Activated CD4-positive, alpha-beta T cell treated with anti-CD3 and anti-CD28 coated beads, Interleukin-2, Interleukin-6, amounts not matched to agents 100 ng/mL and 50 ng/mL, durations not matched to agents 16 hours and 8 hours (primary cell): ENCODE data around the gene SLC6A8.
"Not testable (repeated sequence)": the region's sequence is repeated elsewhere in the genome, so short reads cannot be mapped to it uniquely, and the experiment has no call there.

Experiments used
- DNase-seq: peaks from one replicate; pipeline ENCODE4 v3.0.0-alpha.2; 2020

SLC6A8 gene

DNA sequence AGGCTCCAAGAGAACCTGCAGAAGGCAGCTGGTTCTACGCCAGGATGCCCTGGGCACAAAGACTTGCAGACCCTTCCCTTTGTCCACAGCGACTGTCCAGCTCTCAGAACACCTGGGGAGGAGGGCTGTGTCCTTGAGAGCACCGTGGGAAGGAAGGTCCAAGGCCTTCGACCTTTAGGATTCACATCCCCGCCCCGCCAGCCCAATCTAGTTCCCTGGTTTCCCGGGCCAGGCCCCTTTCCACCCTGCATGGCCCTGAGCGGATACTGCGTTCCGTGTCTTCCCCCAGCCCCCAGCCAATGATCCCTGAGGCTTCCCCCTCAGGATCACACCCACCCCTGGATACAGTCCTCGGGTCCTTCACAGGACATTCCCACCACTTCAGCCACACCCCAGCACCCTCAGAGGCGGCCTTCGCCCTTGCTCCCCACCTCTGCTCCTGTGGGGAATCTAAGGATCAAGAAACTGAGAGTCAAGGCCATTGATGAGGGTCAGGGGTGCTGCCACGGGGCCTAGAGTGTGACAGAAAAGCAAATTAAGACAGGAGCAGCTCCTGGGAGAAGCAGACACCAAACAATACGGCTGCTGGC, 46.0 kb downstream of the SLC6A8 start:
- no peak for DNase-seq

DNA sequence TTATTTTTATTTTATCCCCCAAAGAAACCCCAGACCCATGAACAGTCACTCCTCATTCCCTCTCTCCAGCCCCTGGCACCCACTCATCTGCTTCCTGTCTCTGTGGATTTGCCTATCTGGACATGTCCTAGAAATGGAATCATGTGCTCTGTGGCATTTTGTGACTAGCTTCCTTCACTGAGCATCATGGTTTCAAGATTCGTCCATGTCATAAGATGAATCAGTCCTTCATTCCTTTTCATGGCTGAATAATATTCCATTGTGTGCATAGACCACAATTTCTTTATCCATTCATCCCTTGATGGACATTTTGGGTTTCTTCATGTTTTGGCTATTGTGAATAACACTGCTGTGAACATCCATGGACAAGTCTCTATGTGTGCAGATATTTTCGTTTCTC, 47.1 kb downstream of the SLC6A8 start:
- no peak for DNase-seq

DNA sequence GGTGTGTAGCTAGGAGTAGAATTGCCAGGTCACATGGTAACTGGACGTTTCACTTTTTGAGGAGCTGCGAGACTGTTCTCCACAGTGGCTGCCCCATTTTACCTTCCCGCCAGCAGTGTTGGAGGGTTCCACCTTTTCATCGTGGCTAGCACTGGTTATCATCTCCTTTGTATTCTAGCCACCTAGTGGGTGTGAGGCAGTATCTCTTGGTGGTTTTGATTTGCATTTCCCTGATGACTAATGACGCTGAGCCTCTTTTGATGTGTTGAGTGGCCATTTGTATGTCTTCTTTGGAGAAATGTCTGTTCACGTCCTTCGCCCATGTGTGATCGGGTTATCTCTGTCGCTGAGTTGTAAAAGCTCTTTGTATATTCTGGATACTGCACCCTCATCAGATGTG, 47.5 kb downstream of the SLC6A8 start:
- peak; percentile 33 for DNase-seq

DNA sequence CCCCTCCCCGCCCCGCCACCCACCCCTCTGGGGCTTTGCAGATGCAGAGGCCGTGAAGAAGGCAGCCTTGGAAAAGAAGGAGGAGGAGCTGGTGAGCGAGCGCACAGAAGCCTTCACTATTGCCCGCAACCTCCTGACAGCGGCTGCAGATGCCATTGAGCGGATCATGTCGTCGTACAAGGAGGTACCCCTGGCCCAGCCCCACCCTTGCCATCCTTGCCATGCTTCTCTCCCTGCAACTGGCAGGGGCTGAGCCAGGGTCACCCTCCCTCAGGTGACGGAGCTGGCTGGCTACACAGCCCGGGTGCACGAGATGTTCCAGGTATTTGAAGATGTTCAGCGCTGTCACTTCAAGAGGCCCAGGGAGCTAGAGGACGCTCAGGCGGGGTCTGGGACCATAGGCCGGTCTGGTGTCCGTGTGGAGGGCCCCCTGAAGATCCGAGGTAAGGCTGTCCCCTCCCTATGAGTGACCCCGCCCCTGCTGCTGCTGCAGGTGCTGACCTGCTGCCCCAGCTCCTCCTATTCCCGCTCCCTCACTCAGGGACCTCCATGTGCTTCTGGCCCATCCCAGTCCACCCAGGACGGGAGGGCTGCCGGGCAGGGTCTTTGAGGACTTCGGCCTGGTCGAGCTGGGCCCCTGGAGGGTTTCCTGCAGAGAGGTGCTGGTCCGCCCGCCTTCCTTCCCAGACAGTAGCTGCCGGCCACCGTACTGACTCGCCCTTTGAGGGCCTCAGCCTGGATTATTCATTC, 48.5 kb downstream of the SLC6A8 start:
- DNase-seq = no peak

DNA sequence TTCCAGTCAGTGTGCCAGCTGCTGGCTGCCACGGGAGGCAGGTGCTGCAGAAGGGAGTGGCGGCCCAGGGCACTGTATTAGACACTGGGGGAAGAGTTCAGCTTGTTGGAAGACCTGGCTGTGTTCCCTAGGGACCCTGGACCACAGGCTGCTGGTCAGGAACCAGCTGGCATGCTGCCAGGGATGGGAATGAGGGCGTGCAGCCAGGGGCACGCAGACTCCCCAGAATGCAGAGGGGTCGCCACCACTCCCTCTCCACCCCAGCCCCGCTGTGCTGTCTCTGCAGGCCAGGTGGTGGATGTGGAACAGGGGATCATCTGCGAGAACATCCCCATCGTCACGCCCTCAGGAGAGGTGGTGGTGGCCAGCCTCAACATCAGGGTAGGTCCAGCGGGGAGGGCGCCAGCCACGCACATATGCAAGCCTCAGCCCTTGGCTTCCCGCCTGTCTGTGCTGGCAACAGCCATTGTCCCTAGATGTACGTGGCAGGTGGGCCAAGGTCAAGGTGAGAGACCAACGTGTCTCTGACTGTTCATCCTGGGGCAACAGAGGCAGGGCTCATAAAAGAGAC, 49.2 kb downstream of the SLC6A8 start:
- no peak for DNase-seq

DNA sequence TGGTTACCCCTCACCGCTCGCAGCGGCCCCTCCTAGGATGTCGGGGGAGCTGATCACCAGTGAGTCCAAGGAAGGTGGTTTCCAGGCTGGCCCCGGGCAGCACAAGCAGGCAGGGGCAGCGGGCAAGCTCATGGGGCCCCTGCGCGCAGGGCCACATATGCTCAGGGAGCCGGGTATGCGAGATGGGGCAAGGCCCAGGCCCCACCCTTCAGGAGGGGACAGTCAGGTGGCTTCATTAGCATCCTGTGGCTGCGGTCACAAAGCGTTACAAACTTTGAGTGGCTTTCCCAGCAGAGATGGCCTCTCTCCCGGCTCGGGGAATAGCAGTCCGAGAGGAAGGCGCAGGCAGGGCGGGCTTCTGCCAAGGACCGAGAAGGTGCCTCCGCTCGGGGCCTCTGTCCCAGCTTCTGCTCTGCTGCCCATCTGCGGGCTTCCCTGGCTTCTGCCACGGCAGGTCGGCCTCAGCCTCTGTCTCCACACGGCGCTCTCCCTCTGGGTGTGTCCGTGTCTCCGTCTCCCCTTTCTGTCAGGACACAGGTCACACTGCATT, 50.4 kb downstream of the SLC6A8 start:
- no peak for DNase-seq

DNA sequence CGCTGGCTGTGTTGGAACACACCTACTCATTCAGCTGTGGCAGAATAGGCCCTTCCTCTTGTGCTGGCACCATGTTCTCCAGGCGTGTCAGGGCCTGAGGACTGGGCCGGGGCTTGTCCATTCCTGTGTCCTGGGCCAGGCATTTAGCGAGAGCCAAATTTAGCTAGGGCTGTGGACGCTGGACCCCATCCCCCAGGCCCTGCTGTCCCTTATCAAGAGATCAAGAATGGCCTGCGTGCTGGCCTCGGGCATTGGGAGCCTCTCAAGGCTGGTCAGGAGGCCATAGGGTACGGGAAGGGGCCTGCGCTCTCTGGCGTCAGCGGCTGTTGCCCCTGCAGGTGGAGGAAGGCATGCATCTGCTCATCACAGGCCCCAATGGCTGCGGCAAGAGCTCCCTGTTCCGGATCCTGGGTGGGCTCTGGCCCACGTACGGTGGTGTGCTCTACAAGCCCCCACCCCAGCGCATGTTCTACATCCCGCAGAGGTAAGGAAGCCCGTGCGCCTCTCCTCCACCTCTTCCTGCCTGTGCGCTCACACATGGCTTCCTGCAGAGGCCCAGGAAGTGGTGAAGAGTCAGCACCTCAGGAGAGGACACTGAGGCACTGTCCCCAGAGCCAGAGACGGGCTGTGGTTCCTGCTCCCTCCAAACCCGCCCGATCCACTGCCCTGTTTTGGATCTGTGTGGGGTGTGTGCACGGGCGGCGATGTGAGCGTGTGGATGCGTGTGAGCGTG, 52.2 kb downstream of the SLC6A8 start:
- peak; percentile 30 for DNase-seq

DNA sequence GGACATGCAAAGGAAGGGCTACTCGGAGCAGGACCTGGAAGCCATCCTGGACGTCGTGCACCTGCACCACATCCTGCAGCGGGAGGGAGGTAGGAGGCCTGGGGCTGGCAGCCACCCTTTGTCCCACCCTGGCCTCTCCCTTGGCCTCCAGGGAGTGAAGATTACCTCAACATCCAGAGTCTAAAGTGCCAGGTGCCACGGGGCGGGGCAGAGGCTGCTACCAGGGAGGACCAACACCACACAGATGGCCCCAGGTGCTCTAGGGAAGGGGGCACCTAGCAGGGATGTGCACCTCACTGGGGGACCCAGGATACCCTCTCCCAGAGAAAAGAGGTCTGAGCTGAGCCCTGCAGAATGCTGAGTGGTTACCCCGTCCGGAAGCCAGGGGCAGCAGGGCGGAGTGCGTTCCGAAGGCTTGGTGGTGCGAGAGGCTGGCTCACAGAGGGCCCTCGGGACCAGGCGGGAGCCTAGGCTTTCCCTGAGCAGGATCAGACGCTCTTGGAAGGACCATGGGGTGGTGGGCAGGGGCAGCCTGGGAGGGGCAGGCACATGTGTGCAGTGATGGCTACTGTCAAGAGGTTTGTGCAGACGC, 53.0 kb downstream of the SLC6A8 start:
- no peak for DNase-seq

DNA sequence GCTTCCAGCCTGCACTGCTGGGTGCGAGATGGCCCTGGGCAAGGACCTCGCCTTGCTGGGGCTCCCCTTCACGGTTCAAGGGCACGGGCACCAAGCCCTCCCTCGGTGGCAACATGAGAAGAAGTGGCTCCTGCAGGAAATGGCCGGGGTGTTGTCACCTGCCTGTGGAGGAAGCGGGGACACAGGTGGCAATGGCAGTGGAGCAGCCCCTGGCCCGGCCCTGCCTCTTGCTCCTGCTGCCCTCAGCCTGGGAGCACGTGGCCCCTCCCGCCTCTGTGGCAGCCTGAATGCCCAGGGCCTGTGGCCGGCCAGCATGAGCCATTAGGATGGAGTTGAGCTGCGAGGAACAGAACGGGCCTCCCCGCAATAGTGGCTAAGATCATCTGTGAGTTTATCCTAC, 53.7 kb downstream of the SLC6A8 start:
- DNase-seq = no peak

DNA sequence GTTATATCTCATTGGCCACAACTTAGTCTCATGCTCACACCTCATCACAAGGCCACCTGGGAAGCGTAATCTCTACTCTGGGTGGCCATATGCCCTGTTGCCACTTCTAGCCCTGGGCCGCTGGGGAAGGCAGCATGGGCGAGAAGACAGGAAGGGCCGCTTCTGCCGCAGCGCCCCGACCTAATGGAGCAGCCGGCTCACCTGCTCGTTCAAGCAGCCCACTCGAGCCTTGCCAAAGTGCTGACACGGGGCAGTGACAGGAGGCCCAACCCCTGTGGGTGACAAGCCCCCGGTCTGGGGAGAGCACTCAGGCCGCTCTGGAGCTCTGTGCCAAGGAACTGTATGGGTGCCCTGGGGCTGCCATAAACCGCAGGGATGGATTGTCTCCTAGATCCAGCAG, 54.4 kb downstream of the SLC6A8 start:
- DNase-seq = not testable (repeated sequence)

DNA sequence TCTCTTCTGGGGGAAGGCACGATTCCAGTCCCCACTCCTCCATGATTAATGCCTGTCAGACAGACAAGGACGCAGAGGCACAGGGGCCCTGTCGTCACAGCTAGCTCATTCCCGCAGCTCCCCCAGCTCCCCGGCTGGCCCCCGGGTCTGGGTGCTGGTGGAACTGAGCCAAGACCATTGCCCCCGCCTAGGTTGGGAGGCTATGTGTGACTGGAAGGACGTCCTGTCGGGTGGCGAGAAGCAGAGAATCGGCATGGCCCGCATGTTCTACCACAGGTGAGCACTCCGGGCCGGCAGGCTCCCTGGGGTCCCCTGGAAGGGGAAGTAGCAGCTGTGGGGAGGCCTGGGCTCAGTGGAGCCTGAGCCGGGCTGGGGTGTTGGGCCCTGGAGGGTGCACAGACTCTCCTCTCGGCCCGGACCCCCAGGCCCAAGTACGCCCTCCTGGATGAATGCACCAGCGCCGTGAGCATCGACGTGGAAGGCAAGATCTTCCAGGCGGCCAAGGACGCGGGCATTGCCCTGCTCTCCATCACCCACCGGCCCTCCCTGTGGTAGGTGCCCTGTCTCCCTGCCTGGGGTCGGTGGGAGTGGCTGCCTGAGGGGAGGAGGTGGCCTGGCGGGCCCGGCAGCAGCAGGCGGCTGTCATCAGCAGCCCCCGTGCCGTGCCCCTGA, 55.2 kb downstream of the SLC6A8 start:
- DNase-seq = not testable (repeated sequence)

DNA sequence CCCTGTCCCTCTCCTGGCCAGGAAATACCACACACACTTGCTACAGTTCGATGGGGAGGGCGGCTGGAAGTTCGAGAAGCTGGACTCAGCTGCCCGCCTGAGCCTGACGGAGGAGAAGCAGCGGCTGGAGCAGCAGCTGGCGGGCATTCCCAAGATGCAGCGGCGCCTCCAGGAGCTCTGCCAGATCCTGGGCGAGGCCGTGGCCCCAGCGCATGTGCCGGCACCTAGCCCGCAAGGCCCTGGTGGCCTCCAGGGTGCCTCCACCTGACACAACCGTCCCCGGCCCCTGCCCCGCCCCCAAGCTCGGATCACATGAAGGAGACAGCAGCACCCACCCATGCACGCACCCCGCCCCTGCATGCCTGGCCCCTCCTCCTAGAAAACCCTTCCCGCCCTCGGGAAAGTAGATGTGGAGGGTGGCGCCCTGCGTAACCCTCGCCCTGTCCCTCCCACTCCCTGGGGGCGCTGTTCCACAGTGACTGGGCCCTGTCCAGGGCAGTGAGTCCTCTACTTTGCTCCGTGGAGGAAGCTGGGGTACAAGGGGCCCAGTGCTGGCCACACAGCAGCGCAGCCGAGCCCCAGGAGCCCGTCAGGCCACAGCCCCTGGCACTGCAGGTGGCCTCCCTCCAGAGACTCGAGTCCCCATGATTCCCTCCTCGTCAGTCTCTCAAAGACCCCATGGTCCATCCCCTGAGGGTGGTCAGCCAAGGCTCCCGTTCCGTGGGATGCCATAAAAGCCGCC, 55.9 kb downstream of the SLC6A8 start:
- DNase-seq = not testable (repeated sequence)

DNA sequence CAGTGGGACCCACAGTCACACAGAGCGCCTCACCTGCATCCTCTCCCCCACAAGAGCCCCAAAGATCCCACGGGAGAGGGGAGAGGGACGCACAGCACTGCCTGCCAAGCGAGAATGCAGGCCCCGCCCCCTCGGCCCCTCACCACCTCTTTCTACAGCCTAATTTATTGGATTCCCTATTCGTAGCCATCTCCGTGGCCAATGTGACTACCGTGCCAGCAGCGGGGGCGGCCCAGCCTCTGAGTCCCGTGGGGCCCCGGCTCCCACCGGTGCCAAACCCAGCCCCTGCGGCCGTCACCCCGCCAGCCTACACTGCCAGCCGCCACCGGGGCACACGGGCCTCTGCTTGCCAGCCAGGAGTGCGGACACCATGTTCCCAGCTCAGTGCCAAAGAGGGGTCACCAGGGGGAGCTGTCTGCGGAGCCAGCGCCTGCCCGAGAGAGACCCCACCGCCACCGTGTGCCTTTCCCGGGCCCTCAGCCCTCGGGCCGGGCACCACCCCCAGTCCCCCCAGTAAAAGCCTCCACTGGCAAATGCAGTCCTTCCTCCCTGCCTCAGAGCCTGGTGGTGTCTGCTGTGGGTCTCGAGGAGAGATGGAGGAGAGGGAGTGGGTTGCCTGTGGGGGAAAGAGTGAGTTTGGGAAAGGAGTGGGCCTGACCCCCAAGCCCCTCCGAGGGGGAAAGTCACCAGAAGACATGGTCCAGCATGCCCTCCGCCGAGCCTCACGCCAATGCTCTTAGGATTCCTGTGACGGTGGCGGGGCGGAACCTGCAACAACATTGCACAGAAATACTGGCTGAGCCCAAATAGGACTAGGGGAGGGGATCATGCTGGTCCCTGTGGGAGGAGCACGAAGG, 56.7 kb downstream of the SLC6A8 start:
- no peak for DNase-seq

DNA sequence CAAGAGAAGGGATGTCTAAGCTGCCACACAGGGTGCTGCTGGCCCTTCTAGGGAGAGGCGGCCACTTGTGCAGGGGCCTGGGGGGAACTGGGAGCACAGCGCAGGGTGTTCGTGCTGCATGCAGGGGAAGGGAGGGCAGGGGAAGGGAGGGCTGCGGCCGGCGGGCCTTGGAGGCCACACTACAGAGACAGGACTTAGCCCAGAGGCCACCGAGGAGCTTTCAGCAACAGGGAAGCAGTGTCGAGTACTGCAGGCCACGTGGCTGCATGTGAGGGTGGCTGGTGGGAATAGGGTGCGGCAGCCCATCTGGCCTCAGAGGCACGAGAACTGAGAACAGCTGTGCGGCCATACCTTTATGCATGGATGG, 57.3 kb downstream of the SLC6A8 start:
- not testable (repeated sequence) for DNase-seq
